ENCODE data around the gene CYS1. TPM values are rescaled to one million over a fixed set of nuclear protein-coding genes. Genes with fewer than 3 reads are reported as not detected.

CYS1 gene
- total and polyA plus RNA-seq, 2 of the 8 experiments (the other 6 are each of a cell fraction or from before 2014, with no cell fraction given): 0.09 to 0.13 TPM

GRCh38 chr2:10016001-10016801 is 64.0 kb downstream of the CYS1 start (continued):
- TF ChIP-seq CHD7 (IDR thresholded peaks at IDR 0.05; ENCODE audit: insufficient replicate concordance, low read length): no peak
- TF ChIP-seq SIN3A (conservative IDR thresholded peaks at IDR 0.05 in 1 of 2, IDR thresholded peaks at IDR 0.05 in 1 of 2; ENCODE audit: low read depth in 1 of 2, low read length in 2 of 2): no peak
- TF ChIP-seq TCF12 (IDR thresholded peaks at IDR 0.05; ENCODE audit: low read depth, low read length): no peak
- TF ChIP-seq KDM1A (IDR thresholded peaks at IDR 0.05; ENCODE audit: borderline replicate concordance, low read length): no peak
- no peak for TF ChIP-seq USF2 (IDR thresholded peaks at IDR 0.05; ENCODE audit: low read length)
- no peak for TF ChIP-seq SP1 (IDR thresholded peaks at IDR 0.05; ENCODE audit: low read depth, low read length)
- TF ChIP-seq TAF7 (optimal IDR thresholded peaks at IDR 0.05; ENCODE audit: borderline replicate concordance, low read depth, low read length): no peak

All from H1 (cell line).